Lower leg skin (tissue), 4 donors: Measurements from ENCODE around the gene HIBCH. TPM values are rescaled to one million over a fixed set of nuclear protein-coding genes. Genes with fewer than 3 reads are reported as not detected.
A peak's percentile ranks its signal among the peaks of the same experiment; 100 is the strongest.

ENCODE experiments used
- DNase-seq, 2 donors: peaks; one replicate each; pipeline ENCODE4 v3.0.0-alpha.2; 2019; ENCODE audit warnings: low spot score in 2 of 2
- H3K4me3 ChIP-seq: fragments of 200-600 bp; sonication (generic); 2 replicates; pipeline ENCODE4 v1.5.1; 2017; ENCODE audit warnings: mild to moderate bottlenecking, low read depth; ENCODE audit not compliant: poor library complexity, severe bottlenecking
- CTCF ChIP-seq, 3 donors: fragments of 450-650 bp; IDR thresholded peaks; one replicate each; pipeline ENCODE4 v1.5.1; 2016; ENCODE audit warnings: antibody characterized with exemption in 3 of 3, mild to moderate bottlenecking in 3 of 3, moderate library complexity in 2 of 3
- POLR2A ChIP-seq, 2 donors: fragments of 450-650 bp; IDR thresholded peaks; one replicate each; pipeline ENCODE4 v1.6.1; 2016 to 2017; ENCODE audit warnings: antibody characterized with exemption in 2 of 2, mild to moderate bottlenecking in 1 of 2, moderate library complexity in 1 of 2
- WGBS, 2 donors: methylation state at CpG; one replicate each; pipeline ENCODE4 v1.1.5; 2018; 5-methylcytosine and 5-hydroxymethylcytosine counted together
- intact Hi-C: fragments of 100-400 bp; cut with DNase I; formaldehyde crosslinking; loops from one replicate; pipeline ENCODE4 v1.15.0; 2023; ENCODE audit warnings: low total_unique reads
- total RNA-seq, 4 donors: library from RNA; depleted of rRNA; stranded (reverse); fragments of >200 nt; gene quantifications; one replicate each; pipeline ENCODE4 v1.1.0, GENCODE V29; 2016

HIBCH gene
- total RNA-seq, 4 donors from 2014 or later: 10.0 to 21.4 (median 18.4) TPM

- DNase-seq: peak in 1 of 2 donors; percentile 89
- TF ChIP-seq CTCF (IDR thresholded peaks at IDR 0.05) (no peak), POLR2A (IDR thresholded peaks at IDR 0.05) (no peak)
- WGBS, 2 donors: 30 to 34% methylated on average over 13 of the region's 13 CpGs
- intact Hi-C loops: no loop called here
- H3K4me3 ChIP-seq: peak overlapping the region; percentile 62
Observed at GRCh38 chr2:190179754-190180312, 139.8 kb downstream of the HIBCH start.

- peak in 1 of 2 donors; percentile 68 for DNase-seq
- intact Hi-C loops: no loop called here
- no peak overlapping the region for H3K4me3 ChIP-seq
- 93 to 97% methylated on average over 11 of the region's 11 CpGs for WGBS, 2 donors
- no peak for TF ChIP-seq POLR2A (IDR thresholded peaks at IDR 0.05)
- TF ChIP-seq CTCF (IDR thresholded peaks at IDR 0.05): no peak
Observed at GRCh38 chr2:190178066-190178722, 141.4 kb downstream of the HIBCH start.

GRCh38 chr2:190177249-190178040, 142.2 kb downstream of the HIBCH start:
- H3K4me3 ChIP-seq: no peak overlapping the region
- WGBS, 2 donors: 84 to 89% methylated on average over 13 of the region's 13 CpGs
- no peak for DNase-seq
- intact Hi-C loops: no loop called here
- TF ChIP-seq CTCF (IDR thresholded peaks at IDR 0.05) (no peak), POLR2A (IDR thresholded peaks at IDR 0.05) (no peak)

GRCh38 chr2:190173392-190173791, 146.2 kb downstream of the HIBCH start:
- intact Hi-C loops: no loop called here
- TF ChIP-seq POLR2A (IDR thresholded peaks at IDR 0.05) (no peak), CTCF (IDR thresholded peaks at IDR 0.05) (no peak)
- DNase-seq: no peak
- WGBS, 2 donors: 64 to 70% methylated on average over 4 of the region's 4 CpGs
- no peak overlapping the region for H3K4me3 ChIP-seq

- intact Hi-C loops: no loop called here
- DNase-seq: no peak
- TF ChIP-seq POLR2A (IDR thresholded peaks at IDR 0.05) (no peak), CTCF (IDR thresholded peaks at IDR 0.05) (no peak)
- no peak overlapping the region for H3K4me3 ChIP-seq
- 85 to 88% methylated on average over 2 of the region's 2 CpGs for WGBS, 2 donors
Observed at GRCh38 chr2:190170673-190171072, 149.0 kb downstream of the HIBCH start.
